Measurements from ENCODE around the gene GPAM. TPM values are rescaled to one million over a fixed set of nuclear protein-coding genes. Genes with fewer than 3 reads are reported as not detected.

GPAM gene
- total and polyA plus RNA-seq, 9 of the 15 experiments (the other 6 are each of a cell fraction or from before 2014, with no cell fraction given) = 3.5 to 7.5 (median 5.5) TPM

DNA sequence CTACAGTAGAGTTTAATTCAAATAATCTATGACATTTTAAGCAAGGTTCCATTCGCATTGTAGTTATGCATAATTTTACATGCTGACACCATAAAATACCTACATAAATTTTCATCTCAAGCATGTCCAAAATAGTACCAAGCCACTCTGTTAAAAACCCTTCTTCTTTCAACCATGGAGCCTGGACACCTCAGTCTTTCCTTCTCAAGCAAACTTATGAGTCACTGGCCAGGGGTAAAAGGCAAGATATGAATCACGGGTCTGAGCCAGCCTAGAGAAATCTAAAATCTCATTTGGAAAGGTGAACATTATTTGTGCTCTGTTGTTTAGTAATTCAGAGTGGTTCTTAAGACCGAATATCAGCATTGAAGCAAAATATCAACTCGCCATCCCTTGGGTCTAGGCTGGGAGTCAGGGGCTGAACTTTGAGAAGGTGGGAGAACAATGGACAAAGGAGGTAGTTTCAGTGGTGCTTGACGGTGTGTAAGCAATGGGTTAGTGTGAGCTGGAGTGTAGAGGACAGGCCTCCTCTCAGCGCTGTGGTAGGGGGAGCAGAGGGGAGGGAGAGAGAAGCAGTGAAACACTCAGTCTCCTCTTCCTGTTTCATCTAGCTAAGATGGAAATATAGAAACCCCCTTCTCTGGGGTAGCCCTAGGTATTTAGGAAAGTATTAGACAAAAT is 19.1 kb upstream of the GPAM start (continued):
- no peak for TF ChIP-seq FOXA1 (IDR thresholded peaks at IDR 0.05; ENCODE audit: borderline replicate concordance)
- TF ChIP-seq, protein P1, sequence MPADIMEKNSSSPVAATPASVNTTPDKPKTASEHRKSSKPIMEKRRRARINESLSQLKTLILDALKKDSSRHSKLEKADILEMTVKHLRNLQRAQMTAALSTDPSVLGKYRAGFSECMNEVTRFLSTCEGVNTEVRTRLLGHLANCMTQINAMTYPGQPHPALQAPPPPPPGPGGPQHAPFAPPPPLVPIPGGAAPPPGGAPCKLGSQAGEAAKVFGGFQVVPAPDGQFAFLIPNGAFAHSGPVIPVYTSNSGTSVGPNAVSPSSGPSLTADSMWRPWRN (IDR thresholded peaks at IDR 0.05; ENCODE audit: low read depth) = no peak

DNA sequence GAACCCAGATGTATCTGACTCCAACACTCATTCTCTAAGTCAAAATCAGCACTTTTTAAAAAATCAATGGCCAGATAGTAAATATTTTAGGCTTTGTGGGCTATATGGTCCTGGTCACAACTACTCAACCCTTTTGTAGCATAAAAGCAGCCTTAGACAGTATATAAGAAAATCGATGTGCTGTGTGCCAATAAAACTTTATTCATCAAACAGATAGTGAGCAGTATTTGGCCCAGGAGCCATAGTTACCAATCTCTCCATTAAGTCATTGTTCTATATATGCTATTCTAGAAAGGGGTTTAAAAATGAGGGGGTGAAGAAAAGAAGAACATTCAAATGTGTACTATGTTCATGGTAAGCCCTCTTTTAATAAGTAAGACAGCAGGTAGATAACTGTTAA is 18.5 kb upstream of the GPAM start:
- Histone ChIP-seq H3K4me2 (ENCODE audit: insufficient read depth, low read length) (no peak overlapping the region), H3K9me1 (ENCODE audit: control insufficient read depth, insufficient read depth, low read length) (no peaks in the 10 kb centered on the region), H3K9me3 (replicated peaks; ENCODE audit: control insufficient read depth, insufficient read depth, low read depth, low read length) (no peaks in the 10 kb centered on the region), H2AFZ (ENCODE audit: low read depth, low read length) (no peak overlapping the region), H4K20me1 (replicated peaks; ENCODE audit: control insufficient read depth, insufficient read depth, low read length) (no peaks in the 10 kb centered on the region), H3K79me2 (ENCODE audit: control insufficient read depth, insufficient read depth, low read length) (no peaks in the 10 kb centered on the region), H3K27ac (ENCODE audit: extremely low read depth, low read depth, low read length) (no peak overlapping the region), H3K4me1 (replicated peaks in 1 of 2; ENCODE audit: control insufficient read depth in 2 of 2, insufficient read depth in 2 of 2, low read length in 2 of 2) (no peaks in the 10 kb centered on the region; a peak in 1 of 5 replicates), H3K9ac (ENCODE audit: insufficient read depth in 1 of 2, low read depth in 2 of 2, low read length in 2 of 2) (no peak overlapping the region), H3K36me3 (ENCODE audit: control insufficient read depth, insufficient read depth, low read length) (no peaks in the 10 kb centered on the region), H3K4me3 (no peak overlapping the region), H3K27me3 (ENCODE audit: control insufficient read depth in 2 of 2, insufficient read depth in 2 of 2, low read length in 2 of 2) (no peaks in the 10 kb centered on the region)
- POLR2A ChIA-PET = interaction anchor here (1.0 kb wide), 1 partner anchor 13 kb away, joined by 4 read pairs; no protein-coding TSS in a partner anchor
- intact Hi-C loops (cut with micrococcal nuclease) = no loop called here
- in situ Hi-C loops (cut with MboI) = no loop called here
- DNase-seq (ENCODE audit: extremely low read depth in 1 of 4, low spot score in 3 of 4) (no peak), ATAC-seq (no peak), FAIRE-seq (no peak)
- TF ChIP-seq TCF15 (CRISPR knock-in tag; IDR thresholded peaks at IDR 0.05) = no peak
- TF ChIP-seq E2F6 (IDR thresholded peaks at IDR 0.05; ENCODE audit: borderline replicate concordance in 1 of 2, extremely low read depth in 1 of 2, insufficient read depth in 1 of 2, insufficient read length in 1 of 2, low read depth in 1 of 2, low read length in 1 of 2, poor library complexity in 1 of 2, severe bottlenecking in 1 of 2) = no peak
- TF ChIP-seq KDM1A (IDR thresholded peaks at IDR 0.05) = no peak
- peak; percentile 80 for TF ChIP-seq ZBTB40 (IDR thresholded peaks at IDR 0.05)
- peak; percentile 53; the same call in 1 of the 2 replicates for TF ChIP-seq ZBTB40 (CRISPR knock-in tag; IDR thresholded peaks at IDR 0.05)
- no TSS peak for BruUV-seq (replicated peaks)
- CTCF ChIA-PET (ENCODE audit: low intra/inter-chr PET ratio) = no interaction called here
- WGBS (ENCODE audit: insufficient coverage, low coverage, missing lambda C conversion rate) = 0% methylated on average over 1 of the region's 1 CpG

Data from K562 (cell line).